ENCODE data around the gene BMP6. TPM values are rescaled to one million over a fixed set of nuclear protein-coding genes. Genes with fewer than 3 reads are reported as not detected.

BMP6 gene
- total and polyA plus RNA-seq, 10 of the 15 experiments (the other 5 are each of a cell fraction or from before 2014, with no cell fraction given): 0.02 to 0.15 (median 0.05) TPM; not detected in 5

GRCh38 chr6:7912736-7913517 lies 187.0 kb downstream of the BMP6 start (continued):
- TF ChIP-seq ATF2 (IDR thresholded peaks at IDR 0.05; ENCODE audit: low read length) (no peak), NFXL1 (IDR thresholded peaks at IDR 0.05; ENCODE audit: borderline replicate concordance) (no peak), USF2 (IDR thresholded peaks at IDR 0.05; ENCODE audit: borderline replicate concordance, low read depth, low read length) (no peak)

- ChIA-PET POLR2A (no interaction called here), RAD21 (ENCODE audit: unreplicated experiment) (no interaction called here), SMC1A (ENCODE audit: uncharacterized antibody, unreplicated experiment) (interaction anchor here (0.5 to 1.3 kb wide), 4 partner anchors 39 to 449 kb away, joined by 3 to 4 read pairs (median 3); no protein-coding TSS in a partner anchor), CTCF (no interaction called here)
- WGBS (ENCODE audit: insufficient coverage, insufficient replicate concordance, low lambda C conversion rate, missing lambda C conversion rate): 87% methylated on average over 5 of the region's 5 CpGs
- Histone ChIP-seq H3K9me3 (replicated peaks; ENCODE audit: control insufficient read depth, insufficient read depth, low read length) (no peaks in the 10 kb centered on the region; the same call in 2 of the 3 replicates), H4K20me1 (ENCODE audit: control insufficient read depth, insufficient read depth) (no peaks in the 10 kb centered on the region), H3K4me1 (ENCODE audit: control insufficient read depth, insufficient read depth, low read length) (peaks cover 67% of the 10 kb centered on the region), H3K36me3 (ENCODE audit: control insufficient read depth in 2 of 2, insufficient read depth in 2 of 2, low read length in 1 of 2) (0 out of 4 replicates have a peak, but pooled peaks cover 0 to under 1% of the 10 kb centered on the region in 2 experiments), H3K27me3 (replicated peaks in 1 of 2; ENCODE audit: control insufficient read depth in 2 of 2, insufficient read depth in 2 of 2, low read length in 1 of 2) (peaks cover 0 to 3% of the 10 kb centered on the region in 2 experiments; a peak in 2 of 4 replicates), H2AFZ (ENCODE audit: control insufficient read depth, low read depth, low read length) (no peak overlapping the region), H3K27ac (ENCODE audit: control insufficient read depth, insufficient read depth) (no peak overlapping the region), H3K9ac (ENCODE audit: control insufficient read depth, insufficient read depth, low read length) (no peak overlapping the region), H3K4me3 (no peak overlapping the region), H3K4me2 (ENCODE audit: control insufficient read depth, insufficient read depth) (no peak overlapping the region), H3K79me2 (ENCODE audit: control insufficient read depth, insufficient read depth, low read length) (peaks cover 10% of the 10 kb centered on the region)
- DNase-seq (ENCODE audit: low read depth, low spot score) (no peak), ATAC-seq (no peak), FAIRE-seq (no peak)
- no TSS peak for BruUV-seq (replicated peaks)
- intact Hi-C loops (cut with micrococcal nuclease; ENCODE audit: unreplicated experiment) (no loop called here), in situ Hi-C loops (cut with MboI) (no loop called here)
- TF ChIP-seq POU2F2 (IDR thresholded peaks at IDR 0.05; ENCODE audit: borderline replicate concordance, low read depth, low read length) (no peak), GABPA (IDR thresholded peaks at IDR 0.05; ENCODE audit: low read depth) (no peak), E2F8 (IDR thresholded peaks at IDR 0.05; ENCODE audit: low read depth, partially characterized antibody) (no peak), RBBP5 (conservative IDR thresholded peaks at IDR 0.05) (no peak), JUND (IDR thresholded peaks at IDR 0.05; ENCODE audit: low read depth, low read length) (no peak), ZBED1 (IDR thresholded peaks at IDR 0.05; ENCODE audit: borderline replicate concordance) (no peak), MLLT1 (IDR thresholded peaks at IDR 0.05) (no peak), CREM (IDR thresholded peaks at IDR 0.05; ENCODE audit: low read depth) (no peak), HDAC6 (IDR thresholded peaks at IDR 0.05; ENCODE audit: unreplicated experiment) (no peak)
Measured at GRCh38 chr6:7914311-7914710, 188.4 kb downstream of the BMP6 start.
